Esophagus squamous epithelium (tissue), 5 donors: ENCODE measurements around the gene CNTN1. TPM values are rescaled to one million over a fixed set of nuclear protein-coding genes. Genes with fewer than 3 reads are reported as not detected.
A peak's percentile ranks its signal among the peaks of the same experiment; 100 is the strongest.

Experiments used
- DNase-seq: peaks from one replicate; lab custom pipeline; 2025; lab: John Stamatoyannopoulos, UW
- H3K27ac ChIP-seq, 4 donors: fragments of 200-600 bp; sonication (generic); one replicate each; pipeline ENCODE4 v1.5.1; 2016 to 2019; ENCODE audit warnings: mild to moderate bottlenecking in 1 of 4
- H3K27me3 ChIP-seq, 4 donors: fragments of 200-600 bp; sonication (generic); 1 replicate in 3 of 4; 2 replicates in 1 of 4; pipeline versions ENCODE4 v1.5.1 to v1.6.0; 2017 to 2021; ENCODE audit warnings: antibody characterized with exemption in 1 of 4
- H3K36me3 ChIP-seq, 3 donors: fragments of 200-600 bp; sonication (generic); one replicate each; pipeline ENCODE4 v1.5.1; 2016 to 2019
- H3K4me1 ChIP-seq, 3 donors: fragments of 200-600 bp; sonication (generic); one replicate each; pipeline ENCODE4 v1.5.1; 2017 to 2019
- H3K4me3 ChIP-seq, 4 donors: fragments of 200-600 bp; sonication (generic); 1 replicate in 3 of 4; 2 replicates in 1 of 4; pipeline ENCODE4 v1.5.1; 2016 to 2019; ENCODE audit warnings: mild to moderate bottlenecking in 2 of 4, moderate library complexity in 1 of 4
- H3K9me3 ChIP-seq, 3 donors: fragments of 200-600 bp; sonication (generic); one replicate each; pipeline ENCODE4 v1.5.1; 2016 to 2019
- CTCF ChIP-seq, 6 experiments: fragments of 450-650 bp in 4 of 6; fragments of 200-600 bp in 2 of 6; sonication (generic) in 2 of 6; IDR thresholded peaks; one replicate each; pipeline ENCODE4 v1.5.1; 2016 to 2019; ENCODE audit warnings: antibody characterized with exemption in 6 of 6, mild to moderate bottlenecking in 4 of 6, moderate library complexity in 4 of 6
- POLR2A ChIP-seq, 4 donors: fragments of 450-650 bp; IDR thresholded peaks; one replicate each; pipeline ENCODE4 v1.6.1; 2017; ENCODE audit warnings: antibody characterized with exemption in 4 of 4, mild to moderate bottlenecking in 4 of 4, moderate library complexity in 3 of 4
- WGBS, 2 donors: methylation state at CpG; one replicate each; pipeline ENCODE4 v1.1.5; 2018; 5-methylcytosine and 5-hydroxymethylcytosine counted together
- intact Hi-C: fragments of 100-400 bp; cut with DNase I; formaldehyde crosslinking; loops from one replicate; pipeline ENCODE4 v1.15.0; 2022
- total RNA-seq, 4 donors: library from RNA; depleted of rRNA; stranded (reverse); fragments of >200 nt; gene quantifications; one replicate each; pipeline ENCODE4 v1.1.0, GENCODE V29; 2016
- donor health status: DM: yes; HTN: yes; CAD: no.

The CNTN1 gene
- total RNA-seq, 4 donors from 2014 or later, result 0.83 to 15.7 (median 5.8) TPM

- H3K27ac ChIP-seq, result no peak overlapping the region
- no peak for TF ChIP-seq POLR2A (IDR thresholded peaks at IDR 0.05)
- H3K36me3 ChIP-seq, result no peaks in the 10 kb centered on the region
- no peaks in the 10 kb centered on the region for H3K27me3 ChIP-seq
- DNase-seq, result no peak
- no peaks in the 10 kb centered on the region for H3K9me3 ChIP-seq
- no peaks in the 10 kb centered on the region for H3K4me1 ChIP-seq
- H3K4me3 ChIP-seq, result no peak overlapping the region
- 86% methylated on average over 2 of the region's 2 CpGs for WGBS, 2 donors
- intact Hi-C loops, result no loop called here
These were observed 11.1 kb upstream of the CNTN1 start for GRCh38 chr12:40681148-40681547.

DNA sequence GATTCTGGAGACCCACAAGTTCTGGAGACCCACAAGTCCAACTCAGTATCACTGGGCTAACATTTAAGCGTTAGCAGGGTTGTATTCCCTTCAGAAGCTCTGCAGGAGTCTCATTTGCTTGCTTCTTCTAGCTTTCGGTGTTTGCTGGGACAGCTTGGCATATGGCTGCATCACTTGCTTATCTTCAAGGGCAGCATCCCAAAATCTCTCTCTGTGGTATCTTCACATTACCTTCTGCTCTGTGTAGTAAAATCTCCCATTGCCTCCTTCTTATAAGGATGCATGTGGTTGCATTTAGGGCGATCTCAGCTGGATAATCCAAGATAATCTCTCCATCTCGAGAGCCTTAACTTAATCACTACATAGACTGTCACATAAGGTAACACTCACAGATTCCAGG, 7.3 kb upstream of the CNTN1 start:
- DNase-seq, result no peak
- Histone ChIP-seq H3K27ac (no peak overlapping the region), H3K9me3 (no peaks in the 10 kb centered on the region), H3K4me1 (no peaks in the 10 kb centered on the region), H3K4me3 (no peak overlapping the region), H3K27me3 (no peaks in the 10 kb centered on the region), H3K36me3 (no peaks in the 10 kb centered on the region)
- no peak for TF ChIP-seq CTCF (IDR thresholded peaks at IDR 0.05)
- no peak for TF ChIP-seq POLR2A (IDR thresholded peaks at IDR 0.05)
- intact Hi-C loops, result no loop called here
- WGBS, 2 donors, result 68 to 87% methylated on average over 4 of the region's 4 CpGs

DNA sequence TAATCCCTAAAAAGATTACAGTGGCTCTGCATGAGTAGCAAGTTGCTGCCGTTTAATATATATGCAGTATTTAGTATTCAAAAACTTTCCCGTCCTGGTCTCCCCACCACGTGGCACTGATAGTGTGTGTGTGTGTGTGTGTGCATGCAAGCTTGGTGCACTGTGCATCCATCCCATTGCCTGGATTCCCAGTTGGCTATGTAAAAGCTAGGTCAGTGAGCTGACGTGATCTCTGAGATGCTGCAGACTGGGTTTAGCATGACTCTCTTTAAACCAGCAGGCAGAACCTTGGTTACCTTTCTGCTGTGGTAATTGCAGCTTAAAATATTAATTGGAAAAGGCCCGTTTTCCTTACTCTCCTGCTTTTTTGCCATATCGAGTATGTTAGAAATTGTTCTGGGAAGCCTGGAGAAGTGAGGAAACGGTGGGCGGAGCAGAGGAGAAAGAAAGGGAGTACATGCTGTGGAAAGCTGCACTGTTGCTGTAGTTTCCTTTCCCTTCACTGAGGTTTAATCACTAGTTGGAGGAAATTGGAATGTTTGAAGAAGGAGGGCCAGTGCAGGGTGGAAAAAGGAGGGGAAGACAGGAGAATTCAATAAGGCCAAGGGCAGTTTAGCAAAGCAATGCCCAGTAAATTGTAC, 4.0 kb upstream of the CNTN1 start:
- H3K36me3 ChIP-seq, result no peaks in the 10 kb centered on the region
- H3K4me3 ChIP-seq, result no peak overlapping the region
- intact Hi-C loops, result no loop called here
- H3K27ac ChIP-seq, result no peak overlapping the region
- H3K9me3 ChIP-seq, result no peaks in the 10 kb centered on the region
- TF ChIP-seq CTCF (IDR thresholded peaks at IDR 0.05) (no peak), POLR2A (IDR thresholded peaks at IDR 0.05) (no peak)
- DNase-seq, result no peak
- H3K4me1 ChIP-seq, result peaks cover 6 to 18% (median 13%) of the 10 kb centered on the region in 3 donors
- WGBS, 2 donors, result 75 to 82% methylated on average over 8 of the region's 8 CpGs
- peaks cover 0 to 24% (median 3%) of the 10 kb centered on the region in 4 donors for H3K27me3 ChIP-seq

- 61 to 74% methylated on average over 2 of the region's 2 CpGs for WGBS, 2 donors
- H3K27me3 ChIP-seq, result peaks cover 0 to 35% (median 3%) of the 10 kb centered on the region in 4 donors
These were observed 2.7 kb upstream of the CNTN1 start for GRCh38 chr12:40689576-40689975.

DNA sequence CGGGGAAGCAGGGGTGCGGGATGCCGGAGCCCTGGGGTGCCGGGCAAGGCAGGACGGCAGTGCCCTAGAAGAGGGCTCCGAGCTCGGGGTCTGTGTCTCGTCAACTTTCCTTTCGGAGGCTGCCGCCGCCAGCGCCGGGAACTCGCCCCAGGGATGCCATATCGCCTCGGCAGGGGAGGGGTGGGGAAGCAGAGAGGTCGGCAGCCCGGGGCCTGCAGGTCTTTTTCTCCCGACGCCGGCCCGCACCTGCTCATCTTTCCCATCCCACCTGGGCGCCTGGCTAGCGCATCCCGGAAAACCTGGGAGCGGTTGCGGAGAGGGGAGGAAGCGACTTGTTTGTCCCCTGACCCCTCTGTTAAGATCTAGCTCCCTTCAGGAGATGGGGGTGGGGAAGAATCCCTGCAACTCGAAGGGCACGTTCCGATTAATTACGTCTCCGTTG, 547 bp downstream of the CNTN1 start:
- Histone ChIP-seq H3K27ac (no peak overlapping the region), H3K36me3 (no peaks in the 10 kb centered on the region), H3K4me3 (peak overlapping the region; percentile 46 to 72 (median 56)), H3K27me3 (peaks cover 0 to 41% (median 3%) of the 10 kb centered on the region in 4 donors), H3K4me1 (peaks cover 10 to 29% (median 15%) of the 10 kb centered on the region in 3 donors), H3K9me3 (no peaks in the 10 kb centered on the region)
- intact Hi-C loops, result no loop called here
- WGBS, 2 donors, result 20% methylated on average over 1 of the region's 33 CpGs; no CpG with 5 or more reads in 1 of the 2 donors
- no peak for TF ChIP-seq POLR2A (IDR thresholded peaks at IDR 0.05)
- no peak for TF ChIP-seq CTCF (IDR thresholded peaks at IDR 0.05)
- DNase-seq, result no peak

More at GRCh38 chr12:40689576-40689975, 2.7 kb upstream of the CNTN1 start:
- Histone ChIP-seq H3K27ac (no peak overlapping the region), H3K9me3 (no peaks in the 10 kb centered on the region), H3K4me1 (peaks cover 10 to 24% (median 15%) of the 10 kb centered on the region in 3 donors), H3K4me3 (no peak overlapping the region), H3K36me3 (no peaks in the 10 kb centered on the region)
- intact Hi-C loops, result no loop called here
- TF ChIP-seq POLR2A (IDR thresholded peaks at IDR 0.05) (no peak), CTCF (IDR thresholded peaks at IDR 0.05) (no peak)
- DNase-seq, result no peak
